Stimulated activated CD8-positive, alpha-beta memory T cell treated with anti-CD3 and anti-CD28 coated beads, Interleukin-15, amount 100 ng/mL, for 4 hours (primary cell): Measurements from ENCODE around the gene AP1S3.

Source experiments
- DNase-seq, 2 donors: peaks; one replicate each; pipeline ENCODE4 v3.0.0-alpha.2; 2020; ENCODE audit warnings: low read depth in 2 of 2

AP1S3 gene

DNA sequence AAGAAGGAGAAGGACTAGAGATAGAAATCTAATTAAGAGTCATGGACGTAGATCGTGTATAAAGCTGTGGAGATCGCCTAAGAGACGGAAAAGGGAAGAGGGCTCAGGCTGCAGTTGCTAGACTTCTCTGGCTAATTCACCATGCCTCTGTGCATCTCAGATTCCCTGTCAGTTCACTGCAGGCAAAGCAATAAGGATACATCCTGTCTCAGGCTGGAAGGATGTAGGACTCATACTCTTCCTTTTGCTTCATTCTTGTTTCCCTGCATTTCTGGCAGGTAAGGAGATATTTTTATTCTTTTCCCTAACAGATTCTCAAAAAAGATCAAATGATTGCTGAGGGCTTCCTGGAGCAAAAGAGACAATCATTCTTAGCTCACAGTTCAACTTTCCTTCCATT lies 112.5 kb downstream of the AP1S3 start:
- DNase-seq: no peak

DNA sequence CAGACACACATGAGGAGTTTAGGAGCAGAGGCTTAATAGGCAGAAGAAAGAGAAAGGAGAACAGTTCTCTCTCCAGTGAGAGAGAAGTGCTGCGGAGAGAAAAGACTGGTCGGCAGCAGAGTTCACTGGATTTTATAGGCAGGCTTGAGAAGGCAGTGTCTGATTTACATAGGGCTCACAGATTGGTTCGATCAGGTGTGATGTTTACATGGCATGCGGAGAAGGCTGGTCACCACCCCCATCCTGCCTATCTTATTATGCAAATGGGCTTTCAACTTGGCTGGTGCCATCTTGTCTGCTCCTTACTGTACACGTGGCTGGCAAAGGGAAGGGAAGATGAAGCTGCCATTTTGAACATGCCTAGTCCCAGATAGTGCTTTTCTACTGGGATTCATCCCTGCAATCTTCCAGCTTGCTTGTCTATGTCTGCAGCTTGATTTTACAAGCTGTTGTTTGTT lies 113.4 kb downstream of the AP1S3 start:
- no peak for DNase-seq

DNA sequence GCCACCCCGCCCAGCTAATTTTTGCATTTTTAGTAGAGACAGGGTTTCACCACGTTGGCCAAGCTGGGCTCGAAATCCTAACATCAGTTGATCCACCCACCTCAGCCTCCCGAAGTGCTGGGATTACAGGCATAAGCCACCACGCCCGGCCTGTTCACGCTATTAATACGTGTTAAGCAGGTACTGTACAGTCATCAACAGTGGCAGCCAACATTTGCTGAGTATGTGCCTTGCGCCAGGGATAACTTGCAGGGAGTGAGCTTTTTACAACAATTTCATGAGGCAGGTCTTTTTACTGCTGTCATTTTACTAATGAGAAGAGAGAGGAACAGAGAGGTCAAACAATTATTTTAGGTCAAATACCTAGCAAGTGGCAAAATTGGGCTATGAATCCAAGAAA lies 115.2 kb downstream of the AP1S3 start:
- no peak for DNase-seq

DNA sequence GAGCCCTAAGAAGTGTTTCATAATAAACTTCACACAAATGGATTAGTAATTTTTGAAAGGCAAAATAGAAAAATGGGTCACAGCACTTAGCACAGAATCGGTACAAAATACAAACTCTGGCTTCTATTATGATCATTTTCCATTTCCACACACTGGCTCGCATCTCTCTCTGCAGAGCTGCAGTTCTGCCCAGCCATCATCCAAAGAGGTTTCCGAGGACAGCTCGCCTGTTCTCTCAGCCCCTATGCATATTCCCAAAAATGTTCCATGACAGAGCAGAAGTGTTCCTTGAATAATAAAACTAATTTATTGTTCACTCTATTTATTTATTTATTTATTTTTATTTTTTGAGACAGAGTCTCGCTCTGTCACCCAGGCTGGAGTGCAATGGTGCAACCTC lies 115.6 kb downstream of the AP1S3 start:
- DNase-seq: no peak

DNA sequence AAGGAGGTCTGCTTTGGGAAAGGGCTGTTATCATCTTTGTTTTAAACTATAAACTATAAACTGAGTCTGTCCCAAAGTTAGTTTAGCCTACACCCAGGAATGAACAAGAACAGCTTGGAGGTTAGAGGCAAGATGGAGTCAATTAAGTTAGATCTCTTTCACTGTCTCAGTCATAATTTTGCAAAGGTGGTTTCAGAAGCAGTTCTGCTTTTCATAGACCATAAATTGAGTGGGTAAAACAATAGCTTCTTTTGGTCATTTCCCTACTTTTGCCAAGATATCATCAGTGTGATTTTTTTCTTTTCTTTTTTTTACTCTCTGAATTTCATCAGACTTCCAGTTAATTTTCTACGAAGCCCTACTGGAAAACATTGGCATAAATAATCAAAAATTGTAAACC lies 117.0 kb downstream of the AP1S3 start:
- no peak for DNase-seq

DNA sequence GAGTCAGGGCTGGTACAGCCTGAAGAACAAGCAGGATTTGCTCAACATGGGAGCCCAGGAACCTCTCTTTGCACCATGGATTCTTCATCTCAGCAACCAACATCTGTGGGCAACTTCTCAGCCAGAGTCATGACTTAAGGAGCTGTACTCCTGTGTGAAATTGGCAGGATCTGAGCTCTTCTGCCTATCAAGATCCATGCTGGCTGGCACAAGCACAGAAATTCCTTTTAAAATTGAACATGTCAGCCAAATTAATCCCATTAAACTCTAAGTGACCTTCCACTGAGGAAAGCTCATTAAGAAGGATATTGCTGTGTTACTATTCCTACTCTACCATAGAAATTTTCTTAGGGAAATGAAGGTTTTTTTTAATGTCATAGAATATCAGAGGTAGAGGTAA lies 124.7 kb downstream of the AP1S3 start:
- no peak for DNase-seq

DNA sequence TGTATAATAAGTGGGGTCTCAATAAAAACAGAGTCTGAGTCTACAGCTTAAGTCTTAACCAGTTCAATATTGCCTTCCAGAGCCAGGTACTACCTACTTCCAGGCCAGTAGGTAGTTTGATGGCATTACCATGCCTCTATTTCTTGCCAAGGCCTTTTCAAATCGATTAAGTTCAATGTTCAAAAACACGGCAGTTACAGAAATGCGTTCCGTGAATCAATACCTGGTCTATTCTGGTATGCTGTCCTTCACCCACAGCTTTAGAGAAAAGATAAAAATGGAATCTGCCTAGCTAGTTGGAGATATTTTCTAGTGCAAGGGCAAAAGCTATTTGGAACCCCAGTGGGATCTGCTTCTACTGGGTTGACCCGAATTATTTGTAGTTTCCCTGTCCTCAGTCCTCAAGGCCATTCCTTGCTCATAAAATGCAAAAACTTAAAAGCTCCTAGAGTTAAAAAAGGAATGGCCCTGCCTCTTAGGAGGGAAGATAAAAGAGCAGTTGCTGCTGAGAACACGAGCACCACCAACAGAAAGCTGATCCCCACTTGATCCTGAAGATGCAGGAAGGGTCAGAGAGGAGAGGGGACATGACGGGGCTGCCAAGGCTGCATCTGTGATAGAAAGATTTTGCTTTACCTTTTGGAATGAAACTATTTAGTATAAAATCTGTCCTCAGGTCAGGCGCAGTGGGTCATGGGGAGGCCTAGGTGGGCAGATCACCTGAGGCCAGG lies 125.6 kb downstream of the AP1S3 start:
- no peak for DNase-seq
